Left lung (tissue), 10 donors: Measurements from ENCODE around the gene ANKS3. TPM values are rescaled to one million over a fixed set of nuclear protein-coding genes. Genes with fewer than 3 reads are reported as not detected.

Experiments used
- ATAC-seq: fragments of 200-7000 bp; cut with Tn5 transposase; one replicate; pipeline ENCODE4 v1.9.1; 2020; ENCODE audit warnings: moderate library complexity
- DNase-seq, 4 donors: peaks; one replicate each; pipeline ENCODE4 v3.0.0-alpha.2; 2013 to 2020
- H3K27ac ChIP-seq, 2 donors: fragments of 200-600 bp; sonication (generic) in 1 of 2; one replicate each; pipeline versions ENCODE4 v1.5.0 to v1.8.0; 2020 to 2021
- H3K27me3 ChIP-seq, 2 donors: fragments of 200-600 bp; sonication (generic) in 1 of 2; one replicate each; pipeline versions ENCODE4 v1.5.0 to v1.8.0; 2020 to 2021
- H3K36me3 ChIP-seq, 2 donors: fragments of 200-600 bp; sonication (generic) in 1 of 2; one replicate each; pipeline versions ENCODE4 v1.5.0 to v1.8.0; 2020 to 2021
- H3K4me1 ChIP-seq, 2 donors: fragments of 200-600 bp; one replicate each; pipeline ENCODE4 v1.8.0; 2021
- H3K4me3 ChIP-seq, 2 donors: fragments of 200-600 bp; sonication (generic) in 1 of 2; one replicate each; pipeline versions ENCODE4 v1.5.0 to v1.8.0; 2020 to 2021; ENCODE audit warnings: mild to moderate bottlenecking in 1 of 2
- H3K9me3 ChIP-seq, 2 donors: fragments of 200-600 bp; sonication (generic) in 1 of 2; one replicate each; pipeline versions ENCODE4 v1.5.0 to v1.8.0; 2020 to 2021
- intact Hi-C, 2 donors: fragments of 100-400 bp; cut with DNase I; formaldehyde crosslinking; loops; one replicate each; pipeline versions ENCODE4 v1.11.2 to v1.14.2; 2022
- polyA plus RNA-seq, 6 donors: library from polyadenylated mRNA; unstranded; fragments of 120-200 nt; gene quantifications; one replicate each; pipeline ENCODE4 v1.2.1, GENCODE V29; 2013; ENCODE audit not compliant: insufficient read length in 6 of 6
- total RNA-seq, 2 donors: library from RNA; stranded (reverse); fragmentation: NEBNext Ultra II Directional; extraction: Animal tissue kit (Norgen Biotek cat#: 25700); gene quantifications; one replicate each; pipeline ENCODE4 v1.2.1, GENCODE V29; 2021
- TF ChIP-seq, protein P1 (sequence below), 2 donors: fragments of 200-600 bp; sonication (generic) in 1 of 2; IDR thresholded peaks; one replicate each; pipeline versions ENCODE4 v1.5.0 to v1.8.0; 2021; ENCODE audit warnings: antibody characterized with exemption in 2 of 2
- donor health status: DM: no; HTN: yes; CAD: no.
- donor health status: DM: no; HTN: no; CAD: no.

The ANKS3 gene
- total and polyA plus RNA-seq, 8 donors: 16.1 to 32.8 (median 26.7) TPM

DNA sequence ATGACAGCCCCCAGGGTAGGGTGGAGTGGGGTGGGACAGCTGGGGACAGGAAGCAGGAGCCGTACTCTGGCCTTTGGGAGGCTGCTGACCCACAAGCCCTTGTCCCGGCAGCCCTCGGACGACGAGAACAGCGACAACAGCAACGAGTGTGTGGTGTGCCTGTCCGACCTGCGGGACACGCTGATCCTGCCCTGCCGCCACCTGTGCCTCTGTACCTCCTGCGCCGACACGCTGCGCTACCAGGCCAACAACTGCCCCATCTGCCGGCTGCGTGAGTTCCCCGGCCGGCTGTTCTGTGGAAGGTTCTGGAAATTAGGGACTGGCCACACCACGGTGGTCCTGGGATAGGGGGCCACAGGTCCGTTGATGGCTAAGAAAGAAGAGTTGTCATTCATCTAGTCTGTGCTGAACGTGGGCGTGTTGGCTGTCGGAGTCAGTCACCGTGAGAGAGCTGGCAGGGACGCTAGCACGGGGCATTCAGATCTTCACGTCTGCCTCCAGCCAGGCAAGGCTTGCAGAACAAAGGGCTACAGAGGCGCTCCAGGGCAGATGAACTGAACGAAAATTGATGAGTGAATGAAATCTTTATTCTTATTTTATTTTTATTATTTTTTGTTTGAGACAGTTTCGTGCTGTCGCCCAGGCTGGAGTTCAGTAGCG lies 60.6 kb downstream of the ANKS3 start:
- peaks cover 0 to 89% of the 10 kb centered on the region in 2 donors for H3K36me3 ChIP-seq
- no peak for ATAC-seq
- TF ChIP-seq, protein P1, sequence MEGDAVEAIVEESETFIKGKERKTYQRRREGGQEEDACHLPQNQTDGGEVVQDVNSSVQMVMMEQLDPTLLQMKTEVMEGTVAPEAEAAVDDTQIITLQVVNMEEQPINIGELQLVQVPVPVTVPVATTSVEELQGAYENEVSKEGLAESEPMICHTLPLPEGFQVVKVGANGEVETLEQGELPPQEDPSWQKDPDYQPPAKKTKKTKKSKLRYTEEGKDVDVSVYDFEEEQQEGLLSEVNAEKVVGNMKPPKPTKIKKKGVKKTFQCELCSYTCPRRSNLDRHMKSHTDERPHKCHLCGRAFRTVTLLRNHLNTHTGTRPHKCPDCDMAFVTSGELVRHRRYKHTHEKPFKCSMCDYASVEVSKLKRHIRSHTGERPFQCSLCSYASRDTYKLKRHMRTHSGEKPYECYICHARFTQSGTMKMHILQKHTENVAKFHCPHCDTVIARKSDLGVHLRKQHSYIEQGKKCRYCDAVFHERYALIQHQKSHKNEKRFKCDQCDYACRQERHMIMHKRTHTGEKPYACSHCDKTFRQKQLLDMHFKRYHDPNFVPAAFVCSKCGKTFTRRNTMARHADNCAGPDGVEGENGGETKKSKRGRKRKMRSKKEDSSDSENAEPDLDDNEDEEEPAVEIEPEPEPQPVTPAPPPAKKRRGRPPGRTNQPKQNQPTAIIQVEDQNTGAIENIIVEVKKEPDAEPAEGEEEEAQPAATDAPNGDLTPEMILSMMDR (IDR thresholded peaks at IDR 0.05): no peak

DNA sequence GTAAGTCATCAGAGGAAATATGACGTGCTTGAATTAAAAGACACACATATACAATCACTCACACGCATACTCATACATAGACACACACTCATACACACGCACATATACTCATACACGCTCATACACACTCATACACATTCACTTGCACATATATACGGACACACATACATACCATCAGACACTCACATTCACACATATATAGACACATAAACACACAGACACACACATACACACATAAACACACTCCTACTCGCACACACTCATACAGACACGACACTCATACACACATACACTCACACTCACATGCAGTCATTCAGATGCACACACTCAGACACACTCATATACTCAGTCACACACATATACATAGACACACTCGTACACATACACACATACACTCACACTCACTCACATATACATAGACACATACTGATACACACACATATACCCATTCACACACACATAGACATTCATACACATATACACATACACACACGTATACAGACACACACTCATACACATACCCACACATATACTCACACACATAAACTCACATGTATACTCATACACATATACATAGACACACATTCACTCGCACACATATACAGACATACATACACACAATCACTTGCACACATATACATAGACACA lies 65.6 kb downstream of the ANKS3 start:
- no peaks in the 10 kb centered on the region for H3K9me3 ChIP-seq
- H3K27ac ChIP-seq: no peak overlapping the region
- H3K4me1 ChIP-seq: peaks cover 14 to 32% of the 10 kb centered on the region in 2 donors
- no peak for ATAC-seq
- H3K27me3 ChIP-seq: no peaks in the 10 kb centered on the region
- intact Hi-C loops: no loop called here
- H3K4me3 ChIP-seq: no peak overlapping the region
- no peak for DNase-seq
- peaks cover 0 to 86% of the 10 kb centered on the region in 2 donors for H3K36me3 ChIP-seq
- TF ChIP-seq, protein P1 (IDR thresholded peaks at IDR 0.05): no peak

More for the DNA sequence above, 60.6 kb downstream of the ANKS3 start:
- Histone ChIP-seq H3K27ac (no peak overlapping the region), H3K4me1 (peaks cover 0 to 17% of the 10 kb centered on the region in 2 donors), H3K27me3 (no peaks in the 10 kb centered on the region), H3K4me3 (no peak overlapping the region), H3K9me3 (no peaks in the 10 kb centered on the region)
- intact Hi-C loops: no loop called here
- DNase-seq: no peak

DNA sequence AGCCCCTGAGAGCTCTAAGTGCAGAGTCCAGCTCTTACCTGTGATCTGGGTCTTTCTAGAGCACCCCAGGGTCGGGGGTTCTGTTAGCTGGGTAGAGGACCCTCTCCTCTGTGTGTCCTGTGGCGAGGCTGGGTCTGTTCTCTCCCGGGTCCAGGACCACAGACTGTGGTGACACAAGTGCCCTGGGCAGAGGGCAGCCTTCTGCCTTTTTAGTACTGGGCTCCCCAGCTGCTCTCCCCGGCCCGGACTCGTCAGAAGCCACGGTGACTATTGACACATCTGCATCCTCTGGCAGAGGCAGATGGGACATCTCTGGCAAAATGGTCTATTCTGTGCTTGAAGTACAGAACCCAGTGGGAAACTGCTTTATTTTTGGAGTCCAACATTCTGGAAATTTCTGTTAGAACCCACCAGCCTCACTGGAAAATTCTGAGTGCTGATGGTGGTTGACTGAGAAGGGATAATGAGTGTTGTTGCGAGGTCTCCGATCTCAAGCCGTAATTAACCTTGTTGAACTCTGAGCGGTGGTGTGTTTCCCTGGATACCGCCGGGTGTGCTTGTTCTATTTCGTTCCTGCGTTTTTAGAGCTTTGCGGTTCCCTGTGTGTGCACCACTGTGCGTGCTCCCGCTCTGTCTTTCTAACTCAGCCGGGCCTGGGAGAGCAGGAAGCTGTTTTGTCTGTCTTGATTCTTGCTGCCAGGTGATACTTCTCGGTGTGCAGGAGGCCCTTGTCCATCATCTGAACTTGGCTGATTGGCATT lies 66.7 kb downstream of the ANKS3 start:
- H3K4me3 ChIP-seq: no peak overlapping the region
- peak overlapping the region in 1 of 2 donors; percentile 13 for H3K27ac ChIP-seq
- no peaks in the 10 kb centered on the region for H3K27me3 ChIP-seq
- intact Hi-C loops: no loop called here
- TF ChIP-seq, protein P1 (IDR thresholded peaks at IDR 0.05): no peak
- no peaks in the 10 kb centered on the region for H3K9me3 ChIP-seq
- H3K36me3 ChIP-seq: peaks cover 0 to 76% of the 10 kb centered on the region in 2 donors
- peaks cover 14 to 42% of the 10 kb centered on the region in 2 donors for H3K4me1 ChIP-seq
- DNase-seq (no peak), ATAC-seq (peak; percentile 5)

DNA sequence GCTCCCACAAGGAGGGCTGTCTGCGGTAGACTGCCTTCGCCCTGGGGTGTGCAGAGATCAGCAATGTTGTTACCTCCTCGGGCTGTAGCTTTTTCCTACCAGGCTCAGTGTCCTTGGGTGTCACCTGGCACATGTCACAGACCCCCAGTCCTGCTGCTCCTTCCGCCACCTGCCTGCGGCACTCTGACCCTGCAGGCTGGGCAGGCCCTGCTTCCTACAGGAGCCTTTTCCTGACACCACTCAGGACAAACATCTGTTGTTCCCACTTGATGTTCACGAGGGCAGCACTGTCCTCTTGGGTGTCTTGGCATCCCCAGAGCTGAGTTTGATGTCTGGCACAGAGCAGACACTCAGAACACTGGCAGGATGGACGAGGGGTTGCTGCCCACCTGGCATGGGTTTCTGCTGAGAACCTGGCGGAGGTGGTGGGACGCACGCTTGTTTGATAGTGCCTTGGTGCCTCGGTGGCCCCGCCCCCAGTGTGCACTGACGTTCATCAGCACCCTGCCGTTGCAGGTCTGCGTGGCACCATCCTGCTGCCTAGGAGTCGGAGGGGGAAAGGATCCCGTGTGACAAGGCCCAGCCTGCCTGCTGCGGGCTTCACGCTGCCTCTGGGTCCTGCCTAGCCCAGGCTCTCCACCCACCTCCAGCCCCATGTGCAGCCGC lies 67.4 kb downstream of the ANKS3 start:
- no peak overlapping the region for H3K27ac ChIP-seq
- intact Hi-C loops: no loop called here
- TF ChIP-seq, protein P1 (IDR thresholded peaks at IDR 0.05): no peak
- no peaks in the 10 kb centered on the region for H3K9me3 ChIP-seq
- ATAC-seq: no peak
- peaks cover 0 to 69% of the 10 kb centered on the region in 2 donors for H3K36me3 ChIP-seq
- DNase-seq: no peak
- peaks cover 16 to 49% of the 10 kb centered on the region in 2 donors for H3K4me1 ChIP-seq
- H3K4me3 ChIP-seq: no peak overlapping the region
- no peaks in the 10 kb centered on the region for H3K27me3 ChIP-seq
